Vagina (tissue), 2 donors: Measurements from ENCODE around the gene CCDC9B. TPM values are rescaled to one million over a fixed set of nuclear protein-coding genes. Genes with fewer than 3 reads are reported as not detected.

Source experiments
- DNase-seq, 2 donors: peaks; one replicate each; pipeline ENCODE4 v3.0.0-alpha.2; 2017; ENCODE audit errors: extremely low spot score in 2 of 2
- H3K27ac ChIP-seq: fragments of 200-600 bp; sonication (generic); one replicate; pipeline ENCODE4 v1.5.1; 2019
- H3K27me3 ChIP-seq: fragments of 200-600 bp; sonication (generic); one replicate; pipeline ENCODE4 v1.5.1; 2019
- H3K36me3 ChIP-seq, 2 donors: fragments of 200-600 bp; sonication (generic); one replicate each; pipeline ENCODE4 v1.5.1; 2017 to 2019
- H3K4me1 ChIP-seq: fragments of 200-600 bp; sonication (generic); one replicate; pipeline ENCODE4 v1.5.1; 2019
- H3K4me3 ChIP-seq, 2 donors: fragments of 200-600 bp; sonication (generic); 1 replicate in 1 of 2; 2 replicates in 1 of 2; pipeline ENCODE4 v1.5.1; 2016 to 2019
- H3K9me3 ChIP-seq: fragments of 200-600 bp; sonication (generic); one replicate; pipeline ENCODE4 v1.5.1; 2019
- CTCF ChIP-seq, 3 experiments: fragments of 450-650 bp in 2 of 3; fragments of 200-600 bp in 1 of 3; sonication (generic) in 1 of 3; IDR thresholded peaks; one replicate each; pipeline ENCODE4 v1.5.1; 2017 to 2019; ENCODE audit warnings: antibody characterized with exemption in 3 of 3, mild to moderate bottlenecking in 2 of 3, moderate library complexity in 2 of 3
- POLR2A ChIP-seq, 2 donors: fragments of 450-650 bp; IDR thresholded peaks; one replicate each; pipeline ENCODE4 v1.6.1; 2017; ENCODE audit warnings: antibody characterized with exemption in 2 of 2, mild to moderate bottlenecking in 2 of 2, moderate library complexity in 2 of 2
- POLR2AphosphoS5 ChIP-seq, 2 donors: sonication (generic); formaldehyde crosslinking; IDR thresholded peaks; one replicate each; pipeline ENCODE4 v1.9.0; 2017; ENCODE audit warnings: antibody characterized with exemption in 2 of 2, mild to moderate bottlenecking in 2 of 2, low read depth in 1 of 2; ENCODE audit not compliant: insufficient read depth in 1 of 2
- intact Hi-C: fragments of 100-400 bp; cut with DNase I; formaldehyde crosslinking; loops from one replicate; pipeline ENCODE4 v1.15.1; 2023
- total RNA-seq: library from RNA; depleted of rRNA; stranded (reverse); fragments of >200 nt; gene quantifications from one replicate; pipeline ENCODE4 v1.2.3, GENCODE V29; 2016

Gene CCDC9B
- total RNA-seq, 1 donor from 2014 or later, result 16.0 TPM

GRCh38 chr15:40331026-40331425, 9.7 kb downstream of the CCDC9B start:
- H3K27me3 ChIP-seq, result no peaks in the 10 kb centered on the region
- H3K36me3 ChIP-seq, result no peaks in the 10 kb centered on the region
- no peaks in the 10 kb centered on the region for H3K9me3 ChIP-seq
- TF ChIP-seq POLR2A (IDR thresholded peaks at IDR 0.05) (no peak), CTCF (IDR thresholded peaks at IDR 0.05) (no peak)
- H3K4me1 ChIP-seq, result peaks cover 39% of the 10 kb centered on the region
- intact Hi-C loops, result no loop called here
- no peak overlapping the region for H3K27ac ChIP-seq
- H3K4me3 ChIP-seq, result no peak overlapping the region
- DNase-seq, result no peak

GRCh38 chr15:40330368-40330836, 10.3 kb downstream of the CCDC9B start:
- no peak overlapping the region for H3K27ac ChIP-seq
- H3K4me1 ChIP-seq, result peaks cover 39% of the 10 kb centered on the region
- H3K4me3 ChIP-seq, result no peak overlapping the region
- TF ChIP-seq POLR2A (IDR thresholded peaks at IDR 0.05), result no peak
- TF ChIP-seq CTCF (IDR thresholded peaks at IDR 0.05), result no peak
- TF ChIP-seq POLR2AphosphoS5 (IDR thresholded peaks at IDR 0.05; ENCODE audit: insufficient read depth in 1 of 2, low read depth in 1 of 2), result peak in 1 of 2 donors; percentile 35
- no peak for DNase-seq
- no peaks in the 10 kb centered on the region for H3K36me3 ChIP-seq
- H3K27me3 ChIP-seq, result no peaks in the 10 kb centered on the region
- intact Hi-C loops, result no loop called here
- no peaks in the 10 kb centered on the region for H3K9me3 ChIP-seq

- Histone ChIP-seq H3K9me3 (no peaks in the 10 kb centered on the region), H3K36me3 (no peaks in the 10 kb centered on the region), H3K4me1 (peaks cover 39% of the 10 kb centered on the region), H3K27ac (no peak overlapping the region), H3K4me3 (no peak overlapping the region), H3K27me3 (no peaks in the 10 kb centered on the region)
- intact Hi-C loops, result no loop called here
- DNase-seq, result no peak
- TF ChIP-seq POLR2A (IDR thresholded peaks at IDR 0.05) (no peak), POLR2AphosphoS5 (IDR thresholded peaks at IDR 0.05; ENCODE audit: insufficient read depth in 1 of 2, low read depth in 1 of 2) (no peak), CTCF (IDR thresholded peaks at IDR 0.05) (no peak)
These were observed 10.9 kb downstream of the CCDC9B start for GRCh38 chr15:40329804-40330203.

GRCh38 chr15:40328751-40329150, 12.0 kb downstream of the CCDC9B start:
- H3K27ac ChIP-seq, result no peak overlapping the region
- DNase-seq, result no peak
- no peaks in the 10 kb centered on the region for H3K27me3 ChIP-seq
- no peak for TF ChIP-seq POLR2A (IDR thresholded peaks at IDR 0.05)
- TF ChIP-seq CTCF (IDR thresholded peaks at IDR 0.05), result no peak
- no peak for TF ChIP-seq POLR2AphosphoS5 (IDR thresholded peaks at IDR 0.05; ENCODE audit: insufficient read depth in 1 of 2, low read depth in 1 of 2)
- H3K36me3 ChIP-seq, result no peaks in the 10 kb centered on the region
- H3K4me3 ChIP-seq, result no peak overlapping the region
- H3K9me3 ChIP-seq, result no peaks in the 10 kb centered on the region
- intact Hi-C loops, result no loop called here
- H3K4me1 ChIP-seq, result peaks cover 34% of the 10 kb centered on the region

- intact Hi-C loops, result no loop called here
These were observed 12.6 kb downstream of the CCDC9B start for GRCh38 chr15:40328176-40328575.

More at GRCh38 chr15:40328176-40328575, 12.6 kb downstream of the CCDC9B start:
- Histone ChIP-seq H3K36me3 (no peaks in the 10 kb centered on the region), H3K27ac (no peak overlapping the region), H3K4me3 (no peak overlapping the region), H3K9me3 (no peaks in the 10 kb centered on the region), H3K27me3 (no peaks in the 10 kb centered on the region), H3K4me1 (peaks cover 31% of the 10 kb centered on the region)
- TF ChIP-seq POLR2A (IDR thresholded peaks at IDR 0.05), result no peak
- no peak for TF ChIP-seq CTCF (IDR thresholded peaks at IDR 0.05)
- TF ChIP-seq POLR2AphosphoS5 (IDR thresholded peaks at IDR 0.05; ENCODE audit: insufficient read depth in 1 of 2, low read depth in 1 of 2), result no peak
- no peak for DNase-seq
